ENCODE measurements around the gene ZFHX3.
"Not testable (repeated sequence)": the region's sequence is repeated elsewhere in the genome, so short reads cannot be mapped to it uniquely, and the experiment has no call there.

The ZFHX3 gene, protein sequence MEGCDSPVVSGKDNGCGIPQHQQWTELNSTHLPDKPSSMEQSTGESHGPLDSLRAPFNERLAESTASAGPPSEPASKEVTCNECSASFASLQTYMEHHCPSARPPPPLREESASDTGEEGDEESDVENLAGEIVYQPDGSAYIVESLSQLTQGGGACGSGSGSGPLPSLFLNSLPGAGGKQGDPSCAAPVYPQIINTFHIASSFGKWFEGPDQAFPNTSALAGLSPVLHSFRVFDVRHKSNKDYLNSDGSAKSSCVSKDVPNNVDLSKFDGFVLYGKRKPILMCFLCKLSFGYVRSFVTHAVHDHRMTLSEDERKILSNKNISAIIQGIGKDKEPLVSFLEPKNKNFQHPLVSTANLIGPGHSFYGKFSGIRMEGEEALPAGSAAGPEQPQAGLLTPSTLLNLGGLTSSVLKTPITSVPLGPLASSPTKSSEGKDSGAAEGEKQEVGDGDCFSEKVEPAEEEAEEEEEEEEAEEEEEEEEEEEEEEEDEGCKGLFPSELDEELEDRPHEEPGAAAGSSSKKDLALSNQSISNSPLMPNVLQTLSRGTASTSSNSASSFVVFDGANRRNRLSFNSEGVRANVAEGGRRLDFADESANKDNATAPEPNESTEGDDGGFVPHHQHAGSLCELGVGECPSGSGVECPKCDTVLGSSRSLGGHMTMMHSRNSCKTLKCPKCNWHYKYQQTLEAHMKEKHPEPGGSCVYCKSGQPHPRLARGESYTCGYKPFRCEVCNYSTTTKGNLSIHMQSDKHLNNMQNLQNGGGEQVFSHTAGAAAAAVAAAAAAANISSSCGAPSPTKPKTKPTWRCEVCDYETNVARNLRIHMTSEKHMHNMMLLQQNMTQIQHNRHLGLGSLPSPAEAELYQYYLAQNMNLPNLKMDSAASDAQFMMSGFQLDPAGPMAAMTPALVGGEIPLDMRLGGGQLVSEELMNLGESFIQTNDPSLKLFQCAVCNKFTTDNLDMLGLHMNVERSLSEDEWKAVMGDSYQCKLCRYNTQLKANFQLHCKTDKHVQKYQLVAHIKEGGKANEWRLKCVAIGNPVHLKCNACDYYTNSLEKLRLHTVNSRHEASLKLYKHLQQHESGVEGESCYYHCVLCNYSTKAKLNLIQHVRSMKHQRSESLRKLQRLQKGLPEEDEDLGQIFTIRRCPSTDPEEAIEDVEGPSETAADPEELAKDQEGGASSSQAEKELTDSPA (N-terminal part only)

DNA sequence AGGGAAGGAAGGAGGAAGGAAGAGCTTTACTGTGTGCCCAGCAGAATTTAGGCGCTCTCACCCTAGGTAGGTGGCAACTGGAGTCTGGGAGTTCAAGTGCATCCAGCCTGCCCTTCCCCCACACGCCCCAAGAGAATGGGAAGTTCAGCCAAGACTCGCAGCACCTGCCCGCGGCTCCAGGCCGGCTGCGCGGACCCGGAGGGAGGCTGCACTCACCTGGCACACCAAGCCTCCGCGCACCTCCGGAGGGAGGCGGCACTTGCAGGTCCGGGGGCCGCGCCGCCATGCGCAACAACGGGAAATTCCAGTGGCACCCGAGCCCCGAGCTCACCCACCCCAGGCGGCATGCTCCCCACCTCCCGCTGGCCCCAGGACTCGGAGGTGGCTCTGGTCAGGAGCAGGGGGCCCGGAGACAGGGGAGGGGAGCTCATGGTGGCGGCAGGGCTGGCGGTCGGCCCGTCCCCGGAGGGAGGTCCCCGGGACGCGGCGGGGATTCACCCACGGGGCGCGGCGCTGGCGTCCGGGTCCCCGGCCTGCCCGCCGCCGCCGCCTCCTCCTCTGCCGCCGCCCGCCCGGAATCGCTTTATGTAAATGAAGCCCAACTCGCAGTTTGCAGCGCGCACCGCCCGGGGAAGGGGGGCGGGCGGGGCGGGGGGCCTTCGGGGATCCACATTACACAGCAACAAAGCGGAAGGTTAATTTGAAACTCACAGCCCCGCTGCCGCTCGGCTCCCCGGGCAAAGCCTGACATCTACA, at the start of gene ZFHX3:
Gene ZFHX3, minus strand, starts transcription at position 593 of the 756 bp plus-strand sequence. CDS start 87,983 bp downstream, outside the sequence.
- in situ Hi-C loops (cut with MboI; ENCODE audit: low sequenced_read_pairs), result no loop called here

DNA sequence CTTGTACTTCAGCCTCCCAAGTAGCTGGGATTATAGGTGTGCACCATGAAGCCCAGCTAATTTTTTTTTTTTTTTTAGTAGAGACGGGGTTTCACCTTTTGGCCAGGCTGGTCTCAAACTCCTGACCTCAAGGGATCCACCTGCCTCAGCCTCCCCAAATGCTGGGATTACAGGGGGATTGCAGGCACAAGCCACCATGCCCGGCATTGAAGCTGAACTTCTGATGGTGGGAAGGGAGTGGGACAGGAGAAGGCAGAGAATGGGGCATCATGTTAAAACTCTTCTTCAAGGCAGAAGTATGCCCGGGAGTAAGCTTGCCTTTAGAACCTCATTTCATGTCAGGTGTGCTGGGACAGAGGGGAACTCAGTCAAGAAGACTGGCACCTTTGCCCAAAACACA, 48.6 kb upstream of the ZFHX3 start:
- in situ Hi-C loops (cut with MboI; ENCODE audit: low sequenced_read_pairs), result no loop called here

DNA sequence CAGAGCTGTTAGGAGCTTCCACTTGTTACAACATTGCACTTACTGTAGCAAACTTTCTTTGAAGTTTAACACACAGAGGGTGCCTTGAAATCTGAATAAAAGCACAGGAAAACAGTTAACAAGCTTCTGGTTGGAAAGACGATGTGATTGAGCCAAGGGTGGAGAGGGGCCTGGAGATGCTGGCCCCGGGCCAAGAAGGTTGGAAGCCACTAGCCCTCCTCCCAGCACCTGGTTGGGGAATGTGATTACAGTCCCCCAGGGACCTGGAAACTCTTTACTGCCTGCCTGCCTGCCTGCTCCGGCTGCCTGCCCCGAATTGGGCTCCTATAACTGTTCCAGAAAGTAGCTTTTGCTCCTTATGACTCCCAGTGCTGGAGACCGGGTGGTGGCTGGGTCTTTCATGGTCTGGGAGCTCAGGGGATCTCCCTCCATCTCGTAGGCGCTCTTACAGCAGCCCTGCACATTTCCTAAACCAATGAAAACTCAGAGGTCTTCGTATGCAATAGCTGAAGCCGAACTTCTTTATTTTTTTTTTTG, 48.0 kb upstream of the ZFHX3 start:
- in situ Hi-C loops (cut with MboI; ENCODE audit: low sequenced_read_pairs), result no loop called here

DNA sequence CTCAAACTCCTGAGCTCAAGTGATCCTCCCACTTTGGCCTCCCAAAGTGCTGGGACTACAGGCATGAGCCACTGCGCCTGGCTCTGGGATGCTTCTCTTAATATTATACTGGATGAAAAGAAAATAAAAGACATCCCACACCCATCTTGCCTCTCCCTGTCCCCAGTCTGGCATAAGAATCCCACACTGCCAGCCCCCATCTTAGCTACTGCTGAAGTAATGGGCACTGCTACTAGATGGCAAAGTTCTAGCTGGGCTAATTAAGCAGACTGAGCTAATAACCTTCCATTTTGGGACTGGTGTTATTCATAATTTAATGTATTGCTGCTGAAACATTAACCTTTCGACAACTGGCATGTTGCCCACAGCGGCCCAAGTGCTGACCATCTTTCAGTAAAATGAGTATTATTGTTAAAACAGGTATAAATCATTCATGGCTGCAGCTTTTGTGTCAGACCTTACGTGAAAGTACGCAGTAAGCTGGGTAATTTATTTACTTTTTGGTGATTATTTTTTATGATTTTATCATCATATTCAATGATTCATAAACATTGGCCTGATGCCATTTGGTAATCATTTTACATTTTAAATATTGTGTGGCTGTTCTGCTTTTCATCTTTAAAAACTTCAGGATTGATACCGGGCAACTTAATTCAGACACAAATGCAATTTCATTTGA, 47.4 kb upstream of the ZFHX3 start:
- in situ Hi-C loops (cut with MboI; ENCODE audit: low sequenced_read_pairs), result no loop called here

DNA sequence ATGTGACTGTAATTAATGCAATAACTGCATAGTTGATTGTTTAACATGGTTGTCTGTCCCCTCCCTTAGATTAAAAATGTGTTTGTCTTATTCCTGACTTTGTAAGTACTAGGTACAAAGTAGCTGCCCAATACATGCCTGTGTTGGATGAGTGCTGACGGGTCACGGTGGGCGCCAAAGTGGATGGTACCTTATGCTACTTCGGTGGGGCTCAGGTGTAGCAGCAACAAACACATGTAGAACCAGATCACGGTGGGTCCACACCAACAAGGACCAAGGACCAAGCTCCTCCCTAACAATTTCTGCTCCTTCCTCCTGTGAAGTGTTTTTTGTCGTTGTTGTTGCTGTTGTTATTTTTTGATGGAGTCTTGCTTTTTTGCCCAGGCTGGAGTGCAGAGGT, 46.4 kb upstream of the ZFHX3 start:
- in situ Hi-C loops (cut with MboI; ENCODE audit: low sequenced_read_pairs), result no loop called here

DNA sequence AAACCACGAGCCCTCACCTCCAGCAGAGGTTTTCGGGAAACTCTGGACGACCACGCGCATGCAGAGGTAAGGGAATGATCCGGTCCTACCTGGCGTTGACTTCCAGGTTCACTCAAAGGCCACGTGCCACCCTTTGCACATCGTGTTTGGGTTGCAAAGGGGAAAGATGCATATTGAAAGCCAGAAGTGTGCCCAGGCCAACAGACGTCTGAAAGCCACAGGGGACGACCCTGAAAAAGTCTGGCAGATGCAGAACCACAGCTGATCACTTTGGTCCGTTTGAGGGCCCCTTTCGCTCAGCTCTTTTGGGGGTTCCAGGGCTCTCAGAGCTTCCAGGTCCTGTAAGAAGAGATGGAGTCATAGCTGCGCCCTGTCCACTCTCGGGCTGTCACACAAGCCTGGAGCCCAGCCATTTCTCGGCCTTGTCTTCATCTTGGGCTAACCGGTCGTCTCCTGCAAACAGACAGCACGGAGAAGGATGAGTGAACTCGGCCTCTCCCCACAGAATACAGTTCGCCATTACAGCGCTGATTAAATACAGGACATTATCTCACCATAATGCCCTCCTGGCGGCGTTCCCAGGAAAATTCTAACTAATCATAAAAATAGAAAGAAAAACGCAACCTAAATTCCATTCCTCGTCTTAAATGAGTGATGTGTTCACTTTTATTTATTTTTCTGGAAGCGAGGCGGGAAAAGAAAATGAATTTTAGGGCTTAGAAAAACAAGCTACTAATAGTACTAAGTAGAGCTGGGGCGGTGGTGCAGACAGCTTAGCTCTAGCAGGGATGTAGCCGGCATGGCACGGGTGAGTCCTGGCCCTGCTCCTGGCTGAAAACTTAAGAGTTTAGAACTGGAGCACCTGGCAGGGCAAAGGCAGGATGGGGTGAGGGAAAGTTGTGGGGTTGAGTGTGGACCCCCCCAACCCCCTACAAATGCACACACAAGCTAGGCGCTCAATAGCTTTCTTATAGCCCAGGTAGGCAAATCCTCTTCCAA, 45.5 kb upstream of the ZFHX3 start:
- in situ Hi-C loops (cut with MboI; ENCODE audit: low sequenced_read_pairs), result no loop called here

DNA sequence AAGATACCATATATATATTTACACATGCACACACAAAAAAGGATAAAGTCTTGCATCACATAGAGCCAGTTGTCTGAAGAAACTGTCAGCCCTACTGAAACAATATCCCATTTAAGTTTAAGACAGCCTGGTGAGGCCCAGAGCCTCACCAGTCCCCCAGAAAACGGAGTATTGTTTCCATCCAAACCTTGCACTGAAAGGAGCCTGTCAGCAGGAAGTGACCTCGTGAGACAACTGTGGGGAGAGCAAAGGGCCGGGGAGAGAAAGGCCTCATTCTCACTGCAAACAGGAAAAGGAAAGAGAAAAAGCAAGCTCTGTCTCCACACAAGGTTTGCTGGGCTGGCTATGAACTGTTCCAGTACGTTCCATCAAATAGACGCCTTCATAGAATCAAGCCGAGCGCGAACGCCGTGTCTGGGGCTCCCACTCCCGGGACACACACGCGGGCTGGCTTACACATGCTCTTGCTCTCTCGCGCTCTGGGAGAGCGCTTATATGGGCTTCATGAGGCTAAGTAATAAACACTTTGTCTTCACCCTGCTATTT, 44.4 kb upstream of the ZFHX3 start:
- in situ Hi-C loops (cut with MboI; ENCODE audit: low sequenced_read_pairs), result no loop called here

DNA sequence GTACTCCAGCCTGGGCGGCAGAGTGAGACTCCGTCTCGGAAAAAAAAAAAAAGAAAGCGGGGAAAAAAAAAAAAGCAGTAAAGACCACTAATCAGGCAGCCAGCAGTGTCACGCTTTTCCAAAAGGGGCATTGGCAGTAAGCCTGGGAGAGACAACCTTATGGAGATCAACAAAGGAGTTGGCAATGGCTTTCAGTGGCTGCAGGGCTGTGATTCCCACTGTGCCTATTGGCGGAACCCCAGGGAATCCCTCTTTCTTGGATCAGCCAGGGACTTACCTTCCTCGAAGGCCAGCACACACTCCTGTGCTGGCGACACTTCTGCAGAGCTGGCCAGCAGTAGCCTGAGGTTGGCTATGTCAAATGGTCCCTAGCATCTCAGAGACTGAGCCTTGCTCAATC, 43.2 kb upstream of the ZFHX3 start:
- in situ Hi-C loops (cut with MboI; ENCODE audit: low sequenced_read_pairs), result no loop called here

DNA sequence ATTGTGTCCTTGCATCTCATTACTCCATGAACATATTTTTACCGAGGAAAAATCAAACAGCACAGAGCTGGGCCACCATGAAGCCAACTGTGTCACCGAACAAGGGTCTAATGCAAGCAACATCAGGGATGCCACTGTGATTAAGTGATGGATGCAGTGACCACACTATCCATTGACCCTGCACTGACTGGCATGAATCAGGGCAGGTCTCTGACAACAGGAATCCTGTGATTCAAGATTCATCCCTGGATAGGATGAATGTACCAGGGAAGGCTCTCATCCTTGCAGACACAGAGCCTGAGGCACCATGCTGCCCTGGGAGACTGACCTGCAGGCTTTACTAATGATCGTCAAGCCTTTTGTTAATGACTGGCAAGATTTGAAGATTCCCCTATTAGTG, 41.5 kb upstream of the ZFHX3 start:
- in situ Hi-C loops (cut with MboI; ENCODE audit: low sequenced_read_pairs), result no loop called here

DNA sequence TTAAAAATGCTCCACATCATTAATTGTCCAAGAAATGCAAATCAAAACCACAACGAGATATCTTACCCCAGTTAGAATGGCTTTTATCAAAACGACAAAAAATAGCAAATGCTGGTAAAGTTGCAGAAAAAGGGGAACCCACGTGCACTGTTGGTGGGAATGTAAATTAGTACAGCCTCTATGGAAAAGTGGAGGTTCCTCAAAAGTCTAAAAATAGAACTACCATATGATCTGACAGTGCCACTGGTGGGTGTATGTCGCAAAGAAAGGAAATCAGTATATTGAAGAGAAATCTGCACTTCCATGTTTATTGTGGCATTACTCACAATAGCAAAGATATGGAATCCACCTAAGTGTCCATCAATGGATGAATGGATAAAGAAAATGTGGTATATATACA, 38.2 kb upstream of the ZFHX3 start:
- in situ Hi-C loops (cut with MboI; ENCODE audit: low sequenced_read_pairs), result no loop called here

DNA sequence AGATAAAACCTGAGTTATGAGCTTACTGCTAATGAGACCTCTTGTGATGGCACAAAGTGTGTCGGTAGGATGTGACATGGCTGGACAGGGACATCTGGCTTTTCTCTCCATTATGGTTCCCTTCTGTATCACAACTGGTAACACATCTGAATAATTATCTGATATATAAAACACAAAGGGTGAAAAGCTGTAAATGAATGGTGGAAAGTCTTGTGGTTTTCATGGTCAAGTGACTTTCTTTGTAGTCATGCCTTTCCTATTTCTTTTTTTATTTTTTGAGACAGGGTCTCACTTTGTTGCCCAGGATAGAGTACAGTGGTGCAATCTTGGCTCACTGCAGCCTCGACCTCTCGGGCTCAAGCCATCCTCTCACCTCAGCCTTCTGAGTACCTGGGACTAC, 35.3 kb upstream of the ZFHX3 start:
- in situ Hi-C loops (cut with MboI; ENCODE audit: low sequenced_read_pairs), result no loop called here

DNA sequence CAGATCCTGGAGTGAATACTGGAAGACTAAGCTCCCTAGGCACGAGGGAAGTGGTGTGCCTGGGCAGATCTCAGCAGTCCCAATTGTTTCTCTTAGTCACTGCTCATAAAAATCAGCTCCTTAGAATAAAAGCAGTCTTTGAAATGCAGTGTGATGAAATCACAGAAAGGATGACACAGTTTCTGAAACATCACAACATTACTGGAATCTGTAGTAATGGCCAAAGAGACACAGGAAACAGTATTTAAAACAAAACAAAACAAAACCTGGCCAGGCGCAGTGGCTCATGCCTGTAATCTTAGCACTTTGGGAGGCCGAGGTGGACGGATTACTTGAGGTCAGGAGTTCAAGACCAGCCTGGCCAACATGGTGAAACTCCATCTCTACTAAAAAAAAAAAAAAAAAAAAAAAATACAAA, 34.7 kb upstream of the ZFHX3 start:
- in situ Hi-C loops (cut with MboI; ENCODE audit: low sequenced_read_pairs), result not testable (repeated sequence)

DNA sequence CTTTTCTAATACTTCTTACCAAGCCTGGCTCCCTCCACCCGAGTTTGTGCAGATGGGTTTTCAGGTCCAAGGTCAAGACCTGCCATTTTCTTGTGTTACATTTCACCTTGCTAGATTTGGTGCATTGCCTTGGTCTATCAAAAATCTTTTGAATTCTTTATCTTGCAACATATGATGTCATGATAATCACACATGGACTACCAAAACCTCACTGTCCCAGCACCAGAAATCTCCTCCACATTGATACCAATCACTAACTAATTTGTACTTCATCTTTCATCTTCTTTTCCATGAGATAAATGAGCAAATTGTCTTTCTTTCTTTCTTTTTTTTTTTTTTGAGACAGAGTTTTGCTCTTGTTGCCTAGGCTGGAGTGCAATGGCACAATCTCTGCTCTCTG, 33.0 kb upstream of the ZFHX3 start:
- in situ Hi-C loops (cut with MboI; ENCODE audit: low sequenced_read_pairs), result no loop called here

DNA sequence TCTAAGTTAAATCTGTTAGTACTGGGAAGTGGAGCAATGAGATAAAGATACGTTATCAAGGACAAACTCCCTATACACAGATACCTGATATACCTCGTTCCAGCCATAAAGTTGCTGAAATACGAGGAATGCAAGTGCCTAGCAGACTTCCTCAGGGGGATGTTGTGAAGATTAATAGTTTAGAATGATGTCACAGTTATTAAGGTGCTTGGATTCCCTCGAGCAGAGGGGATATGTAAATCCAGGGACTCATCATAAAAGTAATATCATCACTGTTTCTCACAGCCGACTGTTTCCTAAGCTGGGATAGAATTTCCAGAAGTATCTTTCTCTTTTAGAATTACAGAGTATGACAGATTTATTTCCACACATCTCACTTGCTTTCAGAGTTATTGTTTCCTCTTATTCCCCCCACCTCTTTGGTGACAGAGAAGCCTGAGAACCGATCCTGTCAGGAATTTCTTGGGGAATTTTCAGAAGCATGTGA, 28.4 kb upstream of the ZFHX3 start:
- in situ Hi-C loops (cut with MboI; ENCODE audit: low sequenced_read_pairs), result no loop called here

DNA sequence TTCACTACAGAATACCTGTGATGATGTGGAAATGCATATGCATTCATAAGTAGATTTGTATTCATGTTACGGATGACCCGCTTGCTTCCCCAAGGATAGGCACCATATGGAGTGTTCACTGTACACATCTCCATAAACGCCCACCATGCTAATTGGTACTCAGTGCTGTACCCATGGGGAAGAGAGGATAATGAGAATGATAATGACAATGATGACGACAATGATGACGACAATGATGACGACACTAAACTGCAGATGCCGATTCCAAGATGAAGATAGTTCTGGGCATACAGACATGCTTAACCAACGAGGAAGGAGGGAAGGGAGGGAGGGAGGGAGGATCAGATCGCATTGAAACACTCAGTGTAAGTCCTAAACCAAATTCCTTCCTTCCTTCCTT, 26.5 kb upstream of the ZFHX3 start:
- in situ Hi-C loops (cut with MboI; ENCODE audit: low sequenced_read_pairs), result no loop called here

DNA sequence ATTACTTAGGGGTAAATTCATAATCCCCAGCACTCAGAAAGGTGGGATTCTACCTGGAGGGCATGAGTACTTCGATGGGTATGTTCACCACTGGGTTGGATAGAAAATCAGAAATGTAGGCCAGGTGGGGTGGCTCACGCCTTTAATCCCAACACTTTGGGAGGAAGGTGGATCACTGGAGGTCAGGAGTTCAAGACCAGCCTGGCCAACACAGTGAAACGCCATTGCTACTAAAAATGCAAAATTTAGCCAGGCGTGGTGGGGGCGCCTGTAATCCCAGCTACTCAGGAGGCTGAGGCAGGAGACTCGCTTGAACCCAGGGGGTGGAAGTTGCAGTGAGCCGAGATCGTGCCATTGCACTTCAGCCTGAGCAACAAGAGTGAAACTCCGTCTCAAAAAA, 24.1 kb upstream of the ZFHX3 start:
- in situ Hi-C loops (cut with MboI; ENCODE audit: low sequenced_read_pairs), result not testable (repeated sequence)

DNA sequence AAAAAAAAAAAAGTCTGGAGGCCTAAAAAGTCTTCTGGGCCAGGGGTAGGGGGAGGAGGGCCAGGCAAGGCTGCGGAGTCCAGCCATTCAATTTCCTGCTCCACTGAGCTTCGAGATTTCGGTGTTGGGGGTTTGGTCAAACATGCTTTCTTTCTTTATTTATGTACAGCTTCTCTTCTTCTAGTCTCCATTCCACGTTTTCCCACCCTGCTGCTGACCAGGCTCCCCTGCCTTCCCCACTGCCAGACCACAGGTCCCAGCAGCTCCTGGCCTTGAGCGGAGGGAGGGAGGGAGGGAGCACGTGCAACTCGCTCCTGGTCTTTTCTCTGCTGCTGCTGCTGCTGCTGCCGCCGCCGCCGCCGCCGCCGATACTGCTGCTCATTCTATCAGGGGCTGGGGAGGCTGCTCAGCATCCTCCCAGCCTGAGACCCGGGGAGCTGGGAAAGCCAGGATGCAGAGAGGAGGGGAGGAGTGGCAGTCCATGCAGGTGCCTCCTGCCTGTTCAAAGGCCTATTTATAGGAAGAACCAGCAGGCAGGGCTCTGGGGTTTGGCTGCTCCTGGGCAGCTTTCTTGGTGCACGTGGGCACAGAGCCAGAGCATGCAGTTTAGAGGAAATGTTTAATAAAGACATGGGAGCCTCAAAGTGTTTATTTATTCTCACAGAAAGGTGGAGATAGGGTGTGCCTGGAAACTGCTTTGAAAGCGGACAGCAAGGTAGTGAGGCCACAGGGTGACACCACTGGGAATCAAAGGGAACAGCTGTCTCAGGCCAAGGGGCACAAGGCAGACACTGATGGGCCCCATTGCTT, 23.4 kb upstream of the ZFHX3 start:
- in situ Hi-C loops (cut with MboI; ENCODE audit: low sequenced_read_pairs), result no loop called here

Data from HL-60/S4 treated with retinoic acid at 250 ng/mL for 4 days and 3 days (cell line).